ENCODE measurements around the gene BTBD9.

GRCh38 chr6:38599966-38600550, 39.7 kb downstream of the BTBD9 start:
- TF ChIP-seq, protein P1, sequence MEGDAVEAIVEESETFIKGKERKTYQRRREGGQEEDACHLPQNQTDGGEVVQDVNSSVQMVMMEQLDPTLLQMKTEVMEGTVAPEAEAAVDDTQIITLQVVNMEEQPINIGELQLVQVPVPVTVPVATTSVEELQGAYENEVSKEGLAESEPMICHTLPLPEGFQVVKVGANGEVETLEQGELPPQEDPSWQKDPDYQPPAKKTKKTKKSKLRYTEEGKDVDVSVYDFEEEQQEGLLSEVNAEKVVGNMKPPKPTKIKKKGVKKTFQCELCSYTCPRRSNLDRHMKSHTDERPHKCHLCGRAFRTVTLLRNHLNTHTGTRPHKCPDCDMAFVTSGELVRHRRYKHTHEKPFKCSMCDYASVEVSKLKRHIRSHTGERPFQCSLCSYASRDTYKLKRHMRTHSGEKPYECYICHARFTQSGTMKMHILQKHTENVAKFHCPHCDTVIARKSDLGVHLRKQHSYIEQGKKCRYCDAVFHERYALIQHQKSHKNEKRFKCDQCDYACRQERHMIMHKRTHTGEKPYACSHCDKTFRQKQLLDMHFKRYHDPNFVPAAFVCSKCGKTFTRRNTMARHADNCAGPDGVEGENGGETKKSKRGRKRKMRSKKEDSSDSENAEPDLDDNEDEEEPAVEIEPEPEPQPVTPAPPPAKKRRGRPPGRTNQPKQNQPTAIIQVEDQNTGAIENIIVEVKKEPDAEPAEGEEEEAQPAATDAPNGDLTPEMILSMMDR (IDR thresholded peaks at IDR 0.05), result no peak
- TF ChIP-seq POLR2A (IDR thresholded peaks at IDR 0.05), result no peak
